ENCODE results near the gene ZBTB7C. TPM values are rescaled to one million over a fixed set of nuclear protein-coding genes. Genes with fewer than 3 reads are reported as not detected.

The ZBTB7C gene
- polyA plus RNA-seq, 2 of the 4 experiments (the other 2 are of a cell fraction), result 0.10 to 0.12 TPM

DNA sequence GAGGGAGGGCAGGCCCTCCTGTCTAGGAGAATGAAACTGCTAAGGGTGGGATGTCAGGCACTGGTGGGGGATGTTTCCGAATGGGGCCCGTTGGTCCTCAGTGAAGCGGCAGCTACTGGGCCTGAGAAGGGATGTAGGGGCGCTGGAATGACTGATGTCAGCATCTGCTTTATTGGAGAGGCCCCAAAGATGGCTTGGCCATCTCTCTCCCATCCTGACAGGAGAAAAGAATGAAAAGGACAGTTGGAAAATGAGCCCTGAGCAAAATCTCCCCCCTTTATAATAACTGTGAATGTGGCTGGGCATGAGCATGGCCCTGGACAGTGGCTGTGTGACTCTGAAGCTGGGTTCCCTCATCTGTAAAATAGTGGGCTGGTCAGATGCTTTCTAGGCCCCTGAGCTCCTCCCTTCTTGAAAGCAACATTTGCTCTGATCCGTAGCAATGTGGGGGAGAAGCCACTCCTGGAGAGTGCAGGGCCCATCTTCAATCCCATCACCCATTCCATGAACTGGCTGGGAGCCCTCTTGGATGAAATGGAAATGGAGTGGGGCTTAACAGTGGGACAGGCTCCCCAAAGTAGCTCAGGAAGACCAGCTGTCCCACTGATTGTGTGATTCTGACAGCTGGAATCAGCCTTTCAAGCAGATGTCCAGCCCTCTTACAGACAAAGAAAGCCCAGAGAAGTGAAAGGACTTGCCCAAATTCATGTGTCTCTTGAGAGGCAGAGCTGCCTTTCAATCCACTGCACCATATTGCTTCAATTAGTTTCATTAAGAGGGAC, 246.0 kb downstream of the ZBTB7C start:
- ChIA-PET CTCF (no interaction called here), POLR2A (no interaction called here)
- Histone ChIP-seq H3K4me3 (no peak overlapping the region), H3K4me2 (no peak overlapping the region), H3K27ac (no peak overlapping the region), H3K4me1 (peaks cover 8% of the 10 kb centered on the region; the same call in 1 of the 3 replicates), H3K9me3 (no peaks in the 10 kb centered on the region)
- FAIRE-seq, result no peak
- no peak for ATAC-seq
- TF ChIP-seq, protein P1, sequence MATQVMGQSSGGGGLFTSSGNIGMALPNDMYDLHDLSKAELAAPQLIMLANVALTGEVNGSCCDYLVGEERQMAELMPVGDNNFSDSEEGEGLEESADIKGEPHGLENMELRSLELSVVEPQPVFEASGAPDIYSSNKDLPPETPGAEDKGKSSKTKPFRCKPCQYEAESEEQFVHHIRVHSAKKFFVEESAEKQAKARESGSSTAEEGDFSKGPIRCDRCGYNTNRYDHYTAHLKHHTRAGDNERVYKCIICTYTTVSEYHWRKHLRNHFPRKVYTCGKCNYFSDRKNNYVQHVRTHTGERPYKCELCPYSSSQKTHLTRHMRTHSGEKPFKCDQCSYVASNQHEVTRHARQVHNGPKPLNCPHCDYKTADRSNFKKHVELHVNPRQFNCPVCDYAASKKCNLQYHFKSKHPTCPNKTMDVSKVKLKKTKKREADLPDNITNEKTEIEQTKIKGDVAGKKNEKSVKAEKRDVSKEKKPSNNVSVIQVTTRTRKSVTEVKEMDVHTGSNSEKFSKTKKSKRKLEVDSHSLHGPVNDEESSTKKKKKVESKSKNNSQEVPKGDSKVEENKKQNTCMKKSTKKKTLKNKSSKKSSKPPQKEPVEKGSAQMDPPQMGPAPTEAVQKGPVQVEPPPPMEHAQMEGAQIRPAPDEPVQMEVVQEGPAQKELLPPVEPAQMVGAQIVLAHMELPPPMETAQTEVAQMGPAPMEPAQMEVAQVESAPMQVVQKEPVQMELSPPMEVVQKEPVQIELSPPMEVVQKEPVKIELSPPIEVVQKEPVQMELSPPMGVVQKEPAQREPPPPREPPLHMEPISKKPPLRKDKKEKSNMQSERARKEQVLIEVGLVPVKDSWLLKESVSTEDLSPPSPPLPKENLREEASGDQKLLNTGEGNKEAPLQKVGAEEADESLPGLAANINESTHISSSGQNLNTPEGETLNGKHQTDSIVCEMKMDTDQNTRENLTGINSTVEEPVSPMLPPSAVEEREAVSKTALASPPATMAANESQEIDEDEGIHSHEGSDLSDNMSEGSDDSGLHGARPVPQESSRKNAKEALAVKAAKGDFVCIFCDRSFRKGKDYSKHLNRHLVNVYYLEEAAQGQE (IDR thresholded peaks at IDR 0.05), result no peak
- no peak for TF ChIP-seq RARB (CRISPR knock-in tag; IDR thresholded peaks at IDR 0.05)
- no peak for TF ChIP-seq POLR2A (IDR thresholded peaks at IDR 0.05; ENCODE audit: low read length)
- TF ChIP-seq MAFK (IDR thresholded peaks at IDR 0.05; ENCODE audit: partially characterized antibody), result no peak
- TF ChIP-seq, protein P2, sequence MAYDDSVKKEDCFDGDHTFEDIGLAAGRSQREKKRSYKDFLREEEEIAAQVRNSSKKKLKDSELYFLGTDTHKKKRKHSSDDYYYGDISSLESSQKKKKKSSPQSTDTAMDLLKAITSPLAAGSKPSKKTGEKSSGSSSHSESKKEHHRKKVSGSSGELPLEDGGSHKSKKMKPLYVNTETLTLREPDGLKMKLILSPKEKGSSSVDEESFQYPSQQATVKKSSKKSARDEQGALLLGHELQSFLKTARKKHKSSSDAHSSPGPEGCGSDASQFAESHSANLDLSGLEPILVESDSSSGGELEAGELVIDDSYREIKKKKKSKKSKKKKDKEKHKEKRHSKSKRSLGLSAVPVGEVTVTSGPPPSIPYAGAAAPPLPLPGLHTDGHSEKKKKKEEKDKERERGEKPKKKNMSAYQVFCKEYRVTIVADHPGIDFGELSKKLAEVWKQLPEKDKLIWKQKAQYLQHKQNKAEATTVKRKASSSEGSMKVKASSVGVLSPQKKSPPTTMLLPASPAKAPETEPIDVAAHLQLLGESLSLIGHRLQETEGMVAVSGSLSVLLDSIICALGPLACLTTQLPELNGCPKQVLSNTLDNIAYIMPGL (CRISPR knock-in tag; IDR thresholded peaks at IDR 0.05; ENCODE audit: borderline replicate concordance), result no peak
- TF ChIP-seq ZC3H11A (IDR thresholded peaks at IDR 0.05), result no peak
- TF ChIP-seq JUNB (IDR thresholded peaks at IDR 0.05), result no peak
- no peak for TF ChIP-seq ZNF302 (CRISPR knock-in tag; IDR thresholded peaks at IDR 0.05)
- no peak for TF ChIP-seq RAD21 (conservative IDR thresholded peaks at IDR 0.05 in 1 of 2, IDR thresholded peaks at IDR 0.05 in 1 of 2)
- TF ChIP-seq FOXS1 (CRISPR knock-in tag; IDR thresholded peaks at IDR 0.05), result no peak
- TF ChIP-seq CHD2 (IDR thresholded peaks at IDR 0.05; ENCODE audit: low read length, partially characterized antibody), result no peak
- TF ChIP-seq SMC3 (IDR thresholded peaks at IDR 0.05), result no peak
- no peak for TF ChIP-seq ZFP36 (IDR thresholded peaks at IDR 0.05; ENCODE audit: borderline replicate concordance, partially characterized antibody)
- TF ChIP-seq, protein P3, sequence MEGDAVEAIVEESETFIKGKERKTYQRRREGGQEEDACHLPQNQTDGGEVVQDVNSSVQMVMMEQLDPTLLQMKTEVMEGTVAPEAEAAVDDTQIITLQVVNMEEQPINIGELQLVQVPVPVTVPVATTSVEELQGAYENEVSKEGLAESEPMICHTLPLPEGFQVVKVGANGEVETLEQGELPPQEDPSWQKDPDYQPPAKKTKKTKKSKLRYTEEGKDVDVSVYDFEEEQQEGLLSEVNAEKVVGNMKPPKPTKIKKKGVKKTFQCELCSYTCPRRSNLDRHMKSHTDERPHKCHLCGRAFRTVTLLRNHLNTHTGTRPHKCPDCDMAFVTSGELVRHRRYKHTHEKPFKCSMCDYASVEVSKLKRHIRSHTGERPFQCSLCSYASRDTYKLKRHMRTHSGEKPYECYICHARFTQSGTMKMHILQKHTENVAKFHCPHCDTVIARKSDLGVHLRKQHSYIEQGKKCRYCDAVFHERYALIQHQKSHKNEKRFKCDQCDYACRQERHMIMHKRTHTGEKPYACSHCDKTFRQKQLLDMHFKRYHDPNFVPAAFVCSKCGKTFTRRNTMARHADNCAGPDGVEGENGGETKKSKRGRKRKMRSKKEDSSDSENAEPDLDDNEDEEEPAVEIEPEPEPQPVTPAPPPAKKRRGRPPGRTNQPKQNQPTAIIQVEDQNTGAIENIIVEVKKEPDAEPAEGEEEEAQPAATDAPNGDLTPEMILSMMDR (IDR thresholded peaks at IDR 0.05), result no peak
- TF ChIP-seq HOXB13 (CRISPR knock-in tag; IDR thresholded peaks at IDR 0.05; ENCODE audit: low read depth), result no peak
- DNase-seq (ENCODE audit: low read depth in 1 of 2, low spot score in 1 of 2), result no peak
- WGBS (ENCODE audit: missing lambda C conversion rate), result 94% methylated on average over 5 of the region's 5 CpGs

DNA sequence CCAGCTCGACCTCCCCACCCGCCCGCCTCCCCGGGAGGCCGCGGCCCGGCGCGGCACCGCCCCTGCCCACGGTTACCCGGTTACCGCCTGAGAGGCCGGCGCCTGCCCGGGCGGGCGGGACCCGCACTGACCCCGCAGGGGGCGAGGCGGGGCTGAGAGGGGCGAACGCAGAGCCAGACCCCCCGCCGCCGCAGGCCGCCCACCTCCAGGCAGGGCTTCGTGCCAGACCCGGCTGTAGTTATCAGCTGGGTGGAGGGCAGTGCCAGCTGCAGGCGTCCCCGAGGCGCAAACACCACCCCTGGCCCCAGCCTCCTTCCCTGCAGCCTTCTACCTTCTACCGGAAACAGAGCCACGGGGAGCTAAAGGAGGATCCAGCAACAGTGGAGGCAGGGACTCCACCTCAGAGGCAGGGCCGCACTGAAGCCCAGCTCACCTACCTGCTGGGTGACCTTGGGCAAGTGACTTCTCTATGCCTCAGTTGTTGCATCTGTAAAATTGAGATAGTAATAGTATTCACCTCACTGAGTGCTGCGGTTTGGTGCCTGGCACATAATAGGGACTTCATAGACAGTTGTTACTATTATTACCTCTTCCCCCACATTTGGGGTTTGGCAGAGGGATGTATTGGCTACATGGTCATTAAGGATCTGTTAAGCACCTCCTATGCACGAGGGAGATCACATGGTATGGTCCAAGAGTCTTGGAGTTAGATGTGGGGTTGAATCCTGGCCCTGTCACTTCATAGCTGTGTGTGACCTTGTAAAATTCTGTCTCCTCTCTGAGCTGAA, 247.1 kb downstream of the ZBTB7C start:
- ATAC-seq (peak; percentile 75 to 83), FAIRE-seq (no peak), DNase-seq (ENCODE audit: low read depth in 1 of 2, low spot score in 1 of 2) (peak; percentile 5 to 21)
- Histone ChIP-seq H3K4me3 (peak overlapping the region; percentile 72), H3K9me3 (no peaks in the 10 kb centered on the region), H3K27ac (peak overlapping the region; percentile 84 to 87), H3K4me2 (peak overlapping the region; percentile 91), H3K4me1 (peaks cover 8% of the 10 kb centered on the region; the same call in 1 of the 3 replicates)
- CTCF ChIA-PET, result interaction anchor here (1.5 kb wide), 1 partner anchor 285 kb away, joined by 3 read pairs; no protein-coding TSS in a partner anchor
- 75% methylated on average over 2 of the region's 38 CpGs for WGBS (ENCODE audit: missing lambda C conversion rate)
- TF ChIP-seq, protein P4, sequence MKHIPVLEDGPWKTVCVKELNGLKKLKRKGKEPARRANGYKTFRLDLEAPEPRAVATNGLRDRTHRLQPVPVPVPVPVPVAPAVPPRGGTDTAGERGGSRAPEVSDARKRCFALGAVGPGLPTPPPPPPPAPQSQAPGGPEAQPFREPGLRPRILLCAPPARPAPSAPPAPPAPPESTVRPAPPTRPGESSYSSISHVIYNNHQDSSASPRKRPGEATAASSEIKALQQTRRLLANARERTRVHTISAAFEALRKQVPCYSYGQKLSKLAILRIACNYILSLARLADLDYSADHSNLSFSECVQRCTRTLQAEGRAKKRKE (CRISPR knock-in tag; IDR thresholded peaks at IDR 0.05; ENCODE audit: low read depth), result no peak
- TF ChIP-seq PHF8 (IDR thresholded peaks at IDR 0.05; ENCODE audit: borderline replicate concordance, low read depth), result 0 out of 2 replicates have a peak, but pooled peaks have one; percentile 21
- POLR2A ChIA-PET, result interaction anchor here (1.5 kb wide), 1 partner anchor 11 kb away, joined by 4 read pairs; no protein-coding TSS in a partner anchor

Data from A549 (cell line).